AG04450 (cell line): ENCODE measurements around the gene PRKN. TPM values are rescaled to one million over a fixed set of nuclear protein-coding genes. Genes with fewer than 3 reads are reported as not detected.

Experiments used
- CTCF ChIA-PET: fragments of 300-600, 350-600 bp; formaldehyde crosslinking; extraction: SDS; loops from one replicate; lab custom pipeline; 2022; ENCODE audit warnings: antibody characterized with exemption, inconsistent platforms; lab: Charles Lee
- POLR2A ChIA-PET: fragments of 350-600 bp; formaldehyde crosslinking; extraction: SDS; loops from one replicate; lab custom pipeline; 2021; ENCODE audit warnings: antibody characterized with exemption, inconsistent platforms; lab: Yijun Ruan, JAX
- DNase-seq: peaks from one replicate; pipeline ENCODE4 v3.0.0-alpha.2; 2011; ENCODE audit warnings: low read depth, low spot score
- H3K27ac ChIP-seq: one replicate; pipeline ENCODE4 v1.5.1; 2012; ENCODE audit warnings: low read depth, low read length, control low read depth
- H3K27me3 ChIP-seq: one replicate; pipeline ENCODE4 v1.6.0; 2012; ENCODE audit warnings: low read length; ENCODE audit not compliant: control insufficient read depth, insufficient read depth
- H3K4me3 ChIP-seq: 2 replicates; pipeline ENCODE4 v1.5.1; 2011; ENCODE audit warnings: mild to moderate bottlenecking, low read depth, low read length, control low read depth
- H3K9me3 ChIP-seq: 2 replicates; pipeline ENCODE4 v1.5.1; 2012; ENCODE audit warnings: low read length; ENCODE audit not compliant: control insufficient read depth, insufficient read depth
- CTCF ChIP-seq: IDR thresholded peaks from 2 replicates; pipeline ENCODE4 v1.5.1; 2011; ENCODE audit warnings: low read depth, low read length, control low read depth, inconsistent platforms
- polyA plus RNA-seq: library from polyadenylated mRNA; depleted of rRNA; stranded (reverse); fragments of >200 nt; gene quantifications from 2 replicates; pipeline ENCODE4 v1.2.3, GENCODE V29; 2011

The PRKN gene
- polyA plus RNA-seq, 1 experiment: not detected

DNA sequence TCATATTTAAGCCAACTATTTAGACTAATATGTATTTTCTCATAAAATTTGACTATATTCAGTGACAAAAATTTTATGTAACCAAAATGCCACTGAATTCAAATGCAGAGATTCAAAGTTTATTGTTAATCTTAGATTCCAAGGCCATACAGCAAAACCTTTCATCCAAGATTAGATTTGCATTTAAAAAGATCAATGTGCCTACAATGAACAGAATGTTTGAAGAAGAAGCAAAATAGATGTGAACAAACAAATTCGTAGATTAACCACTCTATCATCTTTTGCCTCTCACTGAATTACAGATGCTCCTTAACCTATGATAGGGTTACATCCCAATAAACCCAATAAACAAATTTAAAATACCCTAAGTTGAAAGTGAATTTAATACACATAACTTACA is 121.7 kb downstream of the PRKN start:
- no peak for DNase-seq
- H3K27ac ChIP-seq: no peak overlapping the region
- ChIA-PET POLR2A (no interaction called here), CTCF (no interaction called here)
- H3K27me3 ChIP-seq: no peaks in the 10 kb centered on the region
- H3K9me3 ChIP-seq: peaks cover 18% of the 10 kb centered on the region; the same call in 1 of the 2 replicates
- H3K4me3 ChIP-seq: no peak overlapping the region
- TF ChIP-seq CTCF: no peak

DNA sequence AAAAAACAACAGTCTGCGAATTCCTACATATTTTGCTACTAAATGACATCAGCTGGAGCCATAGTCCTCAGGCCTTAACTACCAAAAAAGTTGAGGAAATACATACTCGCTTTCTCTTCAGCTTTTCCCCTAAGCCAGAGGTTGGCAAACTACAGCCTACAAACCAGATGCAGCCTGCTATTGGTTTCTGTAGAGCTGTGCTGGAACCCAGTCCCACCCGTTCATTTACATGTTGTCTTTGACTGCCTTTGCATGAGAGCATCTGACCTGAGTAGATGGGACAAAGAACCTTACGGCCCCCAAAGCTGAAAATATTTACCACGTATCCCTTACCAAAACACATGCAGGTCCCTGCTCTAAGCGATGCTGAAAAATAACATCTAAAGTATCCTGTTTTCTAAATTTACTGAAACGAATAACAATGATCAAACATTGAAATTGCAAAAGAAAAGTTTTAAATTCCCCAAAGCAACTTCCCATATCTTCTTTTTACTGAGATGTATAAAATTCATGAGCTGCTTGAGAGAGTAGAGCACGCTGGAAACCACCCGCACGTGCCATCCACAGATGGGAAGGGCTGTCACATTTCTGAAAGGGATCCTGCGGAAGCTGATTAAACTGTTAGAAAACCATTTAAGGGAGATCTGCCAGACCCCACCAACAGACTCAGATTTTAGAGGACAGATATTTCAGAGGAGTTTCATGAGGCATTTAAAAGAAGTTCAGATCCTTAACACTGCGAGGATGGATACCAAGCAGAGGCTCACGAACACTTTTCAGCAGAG is 124.1 kb downstream of the PRKN start:
- DNase-seq: no peak
- Histone ChIP-seq H3K4me3 (no peak overlapping the region), H3K9me3 (peaks cover 24% of the 10 kb centered on the region), H3K27ac (no peak overlapping the region), H3K27me3 (no peaks in the 10 kb centered on the region)
- no peak for TF ChIP-seq CTCF
- ChIA-PET CTCF (no interaction called here), POLR2A (no interaction called here)

DNA sequence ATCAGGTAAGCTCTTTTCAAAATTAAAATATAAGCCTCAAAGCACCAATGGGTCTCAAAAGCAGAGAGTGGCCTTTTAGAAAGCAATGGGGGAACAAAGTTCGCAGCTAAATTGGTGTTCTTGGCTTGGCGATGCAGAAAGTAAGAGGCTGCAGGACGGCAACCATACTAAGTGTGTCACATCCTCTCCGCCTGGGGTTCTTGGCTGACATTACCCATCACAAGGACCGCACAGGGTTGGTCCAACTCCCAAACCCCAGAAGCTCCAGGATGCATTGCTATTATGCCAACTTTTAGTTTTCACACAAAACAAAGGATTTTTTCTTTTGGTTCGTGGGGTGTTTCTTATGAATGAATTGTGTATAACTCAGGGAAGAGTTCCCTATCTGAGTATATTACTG is 124.8 kb downstream of the PRKN start:
- no peaks in the 10 kb centered on the region for H3K27me3 ChIP-seq
- CTCF ChIA-PET: no interaction called here
- no peak for DNase-seq
- POLR2A ChIA-PET: no interaction called here
- no peak for TF ChIP-seq CTCF
- H3K9me3 ChIP-seq: peaks cover 24% of the 10 kb centered on the region
- no peak overlapping the region for H3K4me3 ChIP-seq
- no peak overlapping the region for H3K27ac ChIP-seq

GRCh38 chr6:162596676-162597075 is 130.9 kb downstream of the PRKN start:
- TF ChIP-seq CTCF: no peak
- H3K27ac ChIP-seq: no peak overlapping the region
- POLR2A ChIA-PET: no interaction called here
- DNase-seq: no peak
- no peak overlapping the region for H3K4me3 ChIP-seq
- CTCF ChIA-PET: no interaction called here
- H3K9me3 ChIP-seq: peaks cover 26% of the 10 kb centered on the region
- H3K27me3 ChIP-seq: no peaks in the 10 kb centered on the region

DNA sequence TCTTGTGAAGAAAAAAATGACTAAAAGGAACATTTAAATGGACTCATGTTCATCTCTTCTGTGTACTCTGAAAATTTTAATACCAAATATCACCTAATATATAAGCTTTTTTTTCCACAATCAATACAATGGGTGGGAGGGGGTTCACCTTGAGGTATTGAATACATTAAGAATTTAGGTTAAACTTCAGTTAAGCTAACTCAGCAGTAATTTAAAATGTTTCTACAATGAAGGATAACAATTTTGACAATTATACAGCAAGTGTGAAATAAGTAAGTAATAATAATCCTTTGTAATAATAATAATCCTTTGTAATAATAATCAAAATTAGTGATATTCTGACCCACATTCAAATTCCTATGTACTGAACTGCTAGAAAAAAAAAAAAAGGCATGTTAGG is 136.0 kb downstream of the PRKN start:
- CTCF ChIA-PET: no interaction called here
- POLR2A ChIA-PET: no interaction called here
- no peak for TF ChIP-seq CTCF
- DNase-seq: no peak
- Histone ChIP-seq H3K27me3 (no peaks in the 10 kb centered on the region), H3K27ac (no peak overlapping the region), H3K4me3 (no peak overlapping the region), H3K9me3 (peaks cover 25% of the 10 kb centered on the region)
